ENCODE results near the gene EMC6.

EMC6 gene

DNA sequence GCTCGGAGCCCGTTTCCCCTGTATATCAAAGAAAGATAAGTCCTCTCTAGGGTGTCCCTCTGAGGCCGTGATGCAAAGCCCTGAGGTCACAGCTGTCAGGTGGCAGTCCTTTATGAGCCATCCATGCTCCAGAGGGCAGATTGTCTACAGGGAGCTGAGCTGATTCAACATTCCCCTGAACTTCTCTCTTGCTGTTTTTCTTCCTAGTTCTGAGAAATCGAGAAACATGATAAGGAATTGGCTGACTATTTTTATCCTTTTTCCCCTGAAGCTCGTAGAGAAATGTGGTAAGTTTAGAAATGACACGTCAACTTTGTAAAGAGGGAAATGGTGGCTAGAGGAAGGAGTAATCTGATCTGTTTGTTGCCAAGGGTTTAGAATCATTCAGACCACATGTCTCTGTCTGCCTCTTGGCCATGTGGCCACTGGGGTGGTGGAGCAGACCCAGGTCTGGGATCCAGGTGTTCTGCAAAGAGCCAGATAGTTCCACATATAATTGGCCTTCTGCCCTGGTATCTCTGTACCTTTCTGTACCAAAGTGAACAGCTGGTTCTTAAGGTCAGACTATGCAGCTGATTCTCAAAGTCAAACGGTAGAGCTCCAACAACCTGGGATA is 28.5 kb upstream of the EMC6 start:
- Mint-ChIP-seq H3K4me3 (peak overlapping the region; percentile 51 to 71 (median 59)), H3K27ac (peak overlapping the region in 1 of 3 experiments; percentile 8), H3K27me3 (ENCODE audit: low read depth) (peaks cover 3% of the 10 kb centered on the region), H3K4me1 (peaks cover 16% of the 10 kb centered on the region), H3K36me3 (ENCODE audit: low read depth) (peaks cover 8% of the 10 kb centered on the region), H3K9me3 (no peaks in the 10 kb centered on the region)
- TF ChIP-seq, protein P1, sequence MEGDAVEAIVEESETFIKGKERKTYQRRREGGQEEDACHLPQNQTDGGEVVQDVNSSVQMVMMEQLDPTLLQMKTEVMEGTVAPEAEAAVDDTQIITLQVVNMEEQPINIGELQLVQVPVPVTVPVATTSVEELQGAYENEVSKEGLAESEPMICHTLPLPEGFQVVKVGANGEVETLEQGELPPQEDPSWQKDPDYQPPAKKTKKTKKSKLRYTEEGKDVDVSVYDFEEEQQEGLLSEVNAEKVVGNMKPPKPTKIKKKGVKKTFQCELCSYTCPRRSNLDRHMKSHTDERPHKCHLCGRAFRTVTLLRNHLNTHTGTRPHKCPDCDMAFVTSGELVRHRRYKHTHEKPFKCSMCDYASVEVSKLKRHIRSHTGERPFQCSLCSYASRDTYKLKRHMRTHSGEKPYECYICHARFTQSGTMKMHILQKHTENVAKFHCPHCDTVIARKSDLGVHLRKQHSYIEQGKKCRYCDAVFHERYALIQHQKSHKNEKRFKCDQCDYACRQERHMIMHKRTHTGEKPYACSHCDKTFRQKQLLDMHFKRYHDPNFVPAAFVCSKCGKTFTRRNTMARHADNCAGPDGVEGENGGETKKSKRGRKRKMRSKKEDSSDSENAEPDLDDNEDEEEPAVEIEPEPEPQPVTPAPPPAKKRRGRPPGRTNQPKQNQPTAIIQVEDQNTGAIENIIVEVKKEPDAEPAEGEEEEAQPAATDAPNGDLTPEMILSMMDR (IDR thresholded peaks at IDR 0.05; ENCODE audit: unreplicated experiment in 3 of 3): no peak

DNA sequence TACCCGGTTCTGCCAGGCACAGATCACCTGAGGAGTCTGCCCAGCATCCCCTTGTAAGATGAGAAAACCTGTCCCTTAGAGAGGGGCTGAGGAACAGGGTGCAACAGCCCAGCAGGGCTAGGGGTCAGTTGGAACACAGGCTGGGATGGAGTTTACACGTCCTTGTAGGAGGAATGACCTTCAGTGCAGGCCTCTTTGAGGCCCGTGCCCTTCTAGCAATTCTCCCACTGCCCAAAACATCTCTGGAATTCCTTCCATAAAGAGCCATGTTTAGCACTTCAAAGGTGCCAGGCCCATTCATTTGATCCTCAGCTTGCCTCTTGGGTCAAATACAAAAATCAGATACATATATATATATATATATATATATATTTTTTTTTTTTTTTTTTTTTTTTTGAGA is 27.6 kb upstream of the EMC6 start:
- H3K27me3 Mint-ChIP-seq (ENCODE audit: low read depth): peaks cover 3% of the 10 kb centered on the region
- H3K9me3 Mint-ChIP-seq: no peaks in the 10 kb centered on the region
- H3K36me3 Mint-ChIP-seq (ENCODE audit: low read depth): peaks cover 8% of the 10 kb centered on the region
- H3K4me3 Mint-ChIP-seq: no peak overlapping the region
- H3K27ac Mint-ChIP-seq: no peak overlapping the region
- TF ChIP-seq, protein P1 (IDR thresholded peaks at IDR 0.05; ENCODE audit: unreplicated experiment in 3 of 3): no peak
- H3K4me1 Mint-ChIP-seq: peaks cover 16% of the 10 kb centered on the region

DNA sequence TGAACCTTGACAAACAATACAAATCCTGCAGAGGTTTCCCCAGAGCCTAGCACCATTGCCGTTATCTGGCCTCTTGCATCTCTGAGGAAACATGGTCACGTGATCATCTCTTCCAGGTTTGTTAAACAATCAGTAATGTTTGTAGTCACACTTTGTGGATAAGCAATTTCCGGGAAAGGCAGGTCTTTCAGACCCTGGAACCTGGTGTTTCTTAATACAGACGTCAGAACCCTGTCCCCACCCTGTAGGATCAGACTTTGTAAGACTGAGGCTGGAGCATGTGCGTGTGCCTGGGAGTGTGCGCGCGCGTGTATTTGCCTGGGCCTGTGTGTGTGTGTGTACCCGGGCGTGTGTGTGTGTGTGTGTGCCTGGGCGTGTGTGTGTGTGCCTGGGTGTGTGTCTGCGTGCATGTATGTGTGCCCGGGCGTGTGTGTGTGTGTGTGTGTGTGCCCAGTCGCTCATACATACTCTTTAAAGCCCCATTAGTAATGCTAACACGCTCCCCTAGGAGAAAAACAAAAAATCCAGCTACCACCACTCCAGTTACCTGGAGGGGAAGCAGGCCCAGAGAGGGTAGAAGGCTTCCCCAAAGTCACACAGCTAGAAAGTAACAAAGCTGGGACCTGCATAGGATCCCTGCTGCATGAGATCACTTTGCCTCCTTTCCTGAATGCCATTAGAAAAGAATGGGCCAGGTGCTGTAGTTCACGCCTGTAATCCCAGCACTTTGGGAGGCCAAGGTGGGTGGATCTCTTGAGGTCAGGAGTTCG is 26.7 kb upstream of the EMC6 start:
- Mint-ChIP-seq H3K9me3 (no peaks in the 10 kb centered on the region), H3K27ac (no peak overlapping the region), H3K4me3 (no peak overlapping the region), H3K27me3 (ENCODE audit: low read depth) (peaks cover 3% of the 10 kb centered on the region), H3K36me3 (ENCODE audit: low read depth) (peaks cover 8% of the 10 kb centered on the region), H3K4me1 (peaks cover 16% of the 10 kb centered on the region)
- TF ChIP-seq, protein P1 (IDR thresholded peaks at IDR 0.05; ENCODE audit: unreplicated experiment in 3 of 3): no peak

DNA sequence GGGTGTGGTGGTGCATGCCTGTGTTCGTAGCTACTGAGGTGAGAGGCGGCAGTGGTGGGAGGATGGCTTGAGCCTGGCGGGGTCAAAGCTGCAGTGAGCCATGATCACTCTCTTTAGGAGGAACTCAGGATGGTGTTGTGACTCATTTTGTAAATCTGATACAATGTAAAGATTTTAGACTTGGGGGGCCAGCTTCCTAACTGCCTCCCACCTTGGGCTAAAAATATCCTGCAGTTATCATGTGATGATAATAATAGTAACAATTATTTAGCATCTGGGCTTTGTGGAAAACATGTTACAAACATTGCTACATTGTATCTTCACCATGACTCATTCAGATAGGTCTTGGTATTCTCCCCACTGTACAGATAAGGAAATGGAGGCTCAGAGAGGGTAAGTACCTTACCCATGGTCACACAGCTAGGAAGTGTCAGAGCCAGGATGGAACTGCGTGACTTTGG is 24.7 kb upstream of the EMC6 start:
- no peak overlapping the region for H3K27ac Mint-ChIP-seq
- H3K4me3 Mint-ChIP-seq: no peak overlapping the region
- H3K27me3 Mint-ChIP-seq (ENCODE audit: low read depth): no peaks in the 10 kb centered on the region
- peaks cover 15% of the 10 kb centered on the region for H3K4me1 Mint-ChIP-seq
- H3K9me3 Mint-ChIP-seq: no peaks in the 10 kb centered on the region
- TF ChIP-seq, protein P1 (IDR thresholded peaks at IDR 0.05; ENCODE audit: unreplicated experiment in 3 of 3): no peak
- peaks cover 8% of the 10 kb centered on the region for H3K36me3 Mint-ChIP-seq (ENCODE audit: low read depth)

DNA sequence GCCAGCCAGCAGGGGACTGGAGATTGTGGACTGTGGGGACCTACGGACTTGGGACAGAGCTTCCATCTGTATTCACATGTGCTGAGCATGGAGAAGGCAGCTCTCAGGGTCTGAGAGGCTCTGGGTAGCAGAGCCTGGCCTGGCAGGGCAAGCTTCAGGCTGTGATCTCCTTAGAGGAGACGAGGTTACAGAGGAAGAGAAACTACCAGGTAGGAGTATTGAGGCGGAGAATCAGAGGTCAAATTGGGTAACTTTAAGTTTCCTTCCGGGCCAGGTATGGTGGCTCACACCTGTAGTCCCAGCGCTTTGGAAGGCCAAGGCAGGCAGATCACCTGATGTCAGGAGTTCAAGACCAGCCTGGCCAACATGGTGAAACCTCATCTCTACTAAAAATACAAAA is 23.3 kb upstream of the EMC6 start:
- no peak overlapping the region for H3K27ac Mint-ChIP-seq
- no peaks in the 10 kb centered on the region for H3K9me3 Mint-ChIP-seq
- H3K36me3 Mint-ChIP-seq (ENCODE audit: low read depth): peaks cover 14% of the 10 kb centered on the region
- no peaks in the 10 kb centered on the region for H3K27me3 Mint-ChIP-seq (ENCODE audit: low read depth)
- H3K4me3 Mint-ChIP-seq: no peak overlapping the region
- TF ChIP-seq, protein P1 (IDR thresholded peaks at IDR 0.05; ENCODE audit: unreplicated experiment in 3 of 3): no peak
- H3K4me1 Mint-ChIP-seq: peaks cover 8% of the 10 kb centered on the region
